ENCODE measurements around the gene ADAMTSL3. TPM values are rescaled to one million over a fixed set of nuclear protein-coding genes. Genes with fewer than 3 reads are reported as not detected.

ADAMTSL3 gene
- total and polyA plus RNA-seq, 7 donors = 0.60 to 40.7 (median 32.6) TPM; not detected in 1

- no peaks in the 10 kb centered on the region for H3K9me3 ChIP-seq
- no peak overlapping the region for H3K4me3 ChIP-seq
- H3K36me3 ChIP-seq = peaks cover 3 to 57% (median 10%) of the 10 kb centered on the region in 4 donors
- no peak for DNase-seq
- H3K27me3 ChIP-seq = no peaks in the 10 kb centered on the region
- WGBS, 2 donors = 86 to 88% methylated on average over 3 of the region's 3 CpGs
- no peaks in the 10 kb centered on the region for H3K4me1 ChIP-seq
- TF ChIP-seq POLR2A (IDR thresholded peaks at IDR 0.05) = no peak
- TF ChIP-seq CTCF (IDR thresholded peaks at IDR 0.05) = no peak
- TF ChIP-seq POLR2AphosphoS5 (IDR thresholded peaks at IDR 0.05) = no peak
- no peak for TF ChIP-seq EP300 (IDR thresholded peaks at IDR 0.05)
- H3K27ac ChIP-seq = no peak overlapping the region
- intact Hi-C loops (cut with DNase I) = no loop called here
Measured at GRCh38 chr15:84016371-84016770, 362.4 kb downstream of the ADAMTSL3 start.

GRCh38 chr15:84022516-84022915, 368.6 kb downstream of the ADAMTSL3 start:
- no peak for TF ChIP-seq POLR2AphosphoS5 (IDR thresholded peaks at IDR 0.05)
- TF ChIP-seq POLR2A (IDR thresholded peaks at IDR 0.05) = no peak
- no peak for TF ChIP-seq CTCF (IDR thresholded peaks at IDR 0.05)
- TF ChIP-seq EP300 (IDR thresholded peaks at IDR 0.05) = no peak
- 24 to 67% methylated on average over 1 of the region's 1 CpG for WGBS, 2 donors
- DNase-seq = no peak
- no peaks in the 10 kb centered on the region for H3K27me3 ChIP-seq
- peaks cover 0 to 79% (median 10%) of the 10 kb centered on the region in 4 donors for H3K36me3 ChIP-seq
- intact Hi-C loops (cut with DNase I) = loop anchor here (2.0 to 5.0 kb wide), 2 partner anchors 370 to 458 kb away; partner anchors contain the start of gene ADAMTSL3
- H3K27ac ChIP-seq = no peak overlapping the region
- H3K9me3 ChIP-seq = no peaks in the 10 kb centered on the region
- H3K4me3 ChIP-seq = no peak overlapping the region
- H3K4me1 ChIP-seq = no peaks in the 10 kb centered on the region

GRCh38 chr15:84023636-84024035, 369.7 kb downstream of the ADAMTSL3 start:
- H3K4me1 ChIP-seq = no peaks in the 10 kb centered on the region
- intact Hi-C loops (cut with DNase I) = loop anchor here (2.0 to 5.0 kb wide), 2 partner anchors 371 to 459 kb away; partner anchors contain the start of gene ADAMTSL3
- H3K27me3 ChIP-seq = no peaks in the 10 kb centered on the region
- H3K36me3 ChIP-seq = peaks cover 0 to 78% (median 9%) of the 10 kb centered on the region in 4 donors
- H3K4me3 ChIP-seq = no peak overlapping the region
- TF ChIP-seq POLR2A (IDR thresholded peaks at IDR 0.05) (no peak), CTCF (IDR thresholded peaks at IDR 0.05) (peak; percentile 14 to 48 (median 42))
- no peak overlapping the region for H3K27ac ChIP-seq
- DNase-seq = no peak
- WGBS, 2 donors = 92 to 93% methylated on average over 11 of the region's 11 CpGs
- no peaks in the 10 kb centered on the region for H3K9me3 ChIP-seq

GRCh38 chr15:84033793-84034553, 380.1 kb downstream of the ADAMTSL3 start:
- H3K36me3 ChIP-seq = peaks cover 0 to 47% (median 6%) of the 10 kb centered on the region in 4 donors
- H3K27me3 ChIP-seq = no peaks in the 10 kb centered on the region
- WGBS, 2 donors = 85 to 87% methylated on average over 3 of the region's 3 CpGs
- no peak for DNase-seq
- H3K9me3 ChIP-seq = peaks cover 0 to 2% (median 0%) of the 10 kb centered on the region in 4 donors
- H3K27ac ChIP-seq = no peak overlapping the region
- intact Hi-C loops (cut with DNase I) = loop anchor here (10.0 kb wide), 1 partner anchor 279 kb away; no protein-coding TSS in a partner anchor
- peaks cover 0 to 6% (median 2%) of the 10 kb centered on the region in 4 donors for H3K4me1 ChIP-seq
- no peak overlapping the region for H3K4me3 ChIP-seq
- TF ChIP-seq EP300 (IDR thresholded peaks at IDR 0.05) (no peak), POLR2A (IDR thresholded peaks at IDR 0.05) (no peak), POLR2AphosphoS5 (IDR thresholded peaks at IDR 0.05) (no peak), CTCF (IDR thresholded peaks at IDR 0.05) (no peak)

Data from sigmoid colon (tissue), 7 donors.